ENCODE measurements around the gene SERPINC1. TPM values are rescaled to one million over a fixed set of nuclear protein-coding genes. Genes with fewer than 3 reads are reported as not detected.

The SERPINC1 gene
- polyA plus RNA-seq, 1 donor from 2014 or later, result not detected

DNA sequence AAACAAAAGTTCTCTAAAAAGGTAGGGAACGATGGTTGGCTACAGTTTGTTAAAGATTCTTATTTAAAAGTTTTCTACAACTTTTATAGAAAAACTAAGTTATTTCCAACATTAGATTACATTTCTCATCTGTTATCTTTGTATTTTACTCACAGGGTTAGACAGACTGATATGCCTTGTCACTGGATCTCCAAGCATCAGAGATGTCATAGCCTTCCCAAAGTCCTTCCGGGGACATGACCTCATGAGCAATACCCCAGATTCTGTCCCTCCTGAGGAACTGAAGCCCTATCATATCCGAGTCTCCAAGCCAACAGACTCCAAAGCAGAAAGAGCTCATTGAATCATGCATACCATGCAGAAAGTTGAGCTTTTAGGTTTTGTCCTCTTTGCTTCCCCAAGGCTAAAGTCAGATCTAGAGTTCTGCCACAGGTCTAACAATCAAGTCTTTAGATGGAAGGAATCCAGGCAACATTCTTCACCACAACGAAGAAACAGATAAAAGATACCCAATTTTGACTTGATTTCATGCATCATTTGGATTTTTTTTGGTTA lies 59.7 kb downstream of the SERPINC1 start:
- Histone ChIP-seq H3K4me2 (ENCODE audit: low read length) (no peak overlapping the region), H3K4me3 (ENCODE audit: low read length) (no peak overlapping the region), H3K9me2 (ENCODE audit: insufficient read depth, low read length) (no peaks in the 10 kb centered on the region), H3K9ac (ENCODE audit: low read length) (no peak overlapping the region), H4K20me1 (ENCODE audit: insufficient read depth) (no peaks in the 10 kb centered on the region), H3F3A (ENCODE audit: insufficient read depth, low read length, poor library complexity, severe bottlenecking) (no peaks in the 10 kb centered on the region), H2AFZ (ENCODE audit: low read depth, low read length) (no peak overlapping the region), H3K9me3 (ENCODE audit: low read length) (no peaks in the 10 kb centered on the region), H3K27me3 (ENCODE audit: insufficient read depth, low read depth, low read length) (no peaks in the 10 kb centered on the region), H3K79me2 (replicated peaks; ENCODE audit: insufficient read depth, low read length) (no peaks in the 10 kb centered on the region), H3K27ac (ENCODE audit: low read length) (no peak overlapping the region), H3K36me3 (ENCODE audit: insufficient read depth, low read length) (peaks cover 5% of the 10 kb centered on the region)
- TF ChIP-seq, protein P1, sequence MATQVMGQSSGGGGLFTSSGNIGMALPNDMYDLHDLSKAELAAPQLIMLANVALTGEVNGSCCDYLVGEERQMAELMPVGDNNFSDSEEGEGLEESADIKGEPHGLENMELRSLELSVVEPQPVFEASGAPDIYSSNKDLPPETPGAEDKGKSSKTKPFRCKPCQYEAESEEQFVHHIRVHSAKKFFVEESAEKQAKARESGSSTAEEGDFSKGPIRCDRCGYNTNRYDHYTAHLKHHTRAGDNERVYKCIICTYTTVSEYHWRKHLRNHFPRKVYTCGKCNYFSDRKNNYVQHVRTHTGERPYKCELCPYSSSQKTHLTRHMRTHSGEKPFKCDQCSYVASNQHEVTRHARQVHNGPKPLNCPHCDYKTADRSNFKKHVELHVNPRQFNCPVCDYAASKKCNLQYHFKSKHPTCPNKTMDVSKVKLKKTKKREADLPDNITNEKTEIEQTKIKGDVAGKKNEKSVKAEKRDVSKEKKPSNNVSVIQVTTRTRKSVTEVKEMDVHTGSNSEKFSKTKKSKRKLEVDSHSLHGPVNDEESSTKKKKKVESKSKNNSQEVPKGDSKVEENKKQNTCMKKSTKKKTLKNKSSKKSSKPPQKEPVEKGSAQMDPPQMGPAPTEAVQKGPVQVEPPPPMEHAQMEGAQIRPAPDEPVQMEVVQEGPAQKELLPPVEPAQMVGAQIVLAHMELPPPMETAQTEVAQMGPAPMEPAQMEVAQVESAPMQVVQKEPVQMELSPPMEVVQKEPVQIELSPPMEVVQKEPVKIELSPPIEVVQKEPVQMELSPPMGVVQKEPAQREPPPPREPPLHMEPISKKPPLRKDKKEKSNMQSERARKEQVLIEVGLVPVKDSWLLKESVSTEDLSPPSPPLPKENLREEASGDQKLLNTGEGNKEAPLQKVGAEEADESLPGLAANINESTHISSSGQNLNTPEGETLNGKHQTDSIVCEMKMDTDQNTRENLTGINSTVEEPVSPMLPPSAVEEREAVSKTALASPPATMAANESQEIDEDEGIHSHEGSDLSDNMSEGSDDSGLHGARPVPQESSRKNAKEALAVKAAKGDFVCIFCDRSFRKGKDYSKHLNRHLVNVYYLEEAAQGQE (IDR thresholded peaks at IDR 0.05; ENCODE audit: borderline replicate concordance), result no peak
- no peak for TF ChIP-seq EP300 (conservative IDR thresholded peaks at IDR 0.05; ENCODE audit: poor library complexity, severe bottlenecking)
- no peak for TF ChIP-seq SMC3 (conservative IDR thresholded peaks at IDR 0.05; ENCODE audit: poor library complexity)
- TF ChIP-seq, protein P2, sequence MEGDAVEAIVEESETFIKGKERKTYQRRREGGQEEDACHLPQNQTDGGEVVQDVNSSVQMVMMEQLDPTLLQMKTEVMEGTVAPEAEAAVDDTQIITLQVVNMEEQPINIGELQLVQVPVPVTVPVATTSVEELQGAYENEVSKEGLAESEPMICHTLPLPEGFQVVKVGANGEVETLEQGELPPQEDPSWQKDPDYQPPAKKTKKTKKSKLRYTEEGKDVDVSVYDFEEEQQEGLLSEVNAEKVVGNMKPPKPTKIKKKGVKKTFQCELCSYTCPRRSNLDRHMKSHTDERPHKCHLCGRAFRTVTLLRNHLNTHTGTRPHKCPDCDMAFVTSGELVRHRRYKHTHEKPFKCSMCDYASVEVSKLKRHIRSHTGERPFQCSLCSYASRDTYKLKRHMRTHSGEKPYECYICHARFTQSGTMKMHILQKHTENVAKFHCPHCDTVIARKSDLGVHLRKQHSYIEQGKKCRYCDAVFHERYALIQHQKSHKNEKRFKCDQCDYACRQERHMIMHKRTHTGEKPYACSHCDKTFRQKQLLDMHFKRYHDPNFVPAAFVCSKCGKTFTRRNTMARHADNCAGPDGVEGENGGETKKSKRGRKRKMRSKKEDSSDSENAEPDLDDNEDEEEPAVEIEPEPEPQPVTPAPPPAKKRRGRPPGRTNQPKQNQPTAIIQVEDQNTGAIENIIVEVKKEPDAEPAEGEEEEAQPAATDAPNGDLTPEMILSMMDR (IDR thresholded peaks at IDR 0.05; ENCODE audit: poor library complexity, severe bottlenecking), result no peak
- TF ChIP-seq TAF1 (IDR thresholded peaks at IDR 0.05; ENCODE audit: low read depth), result no peak
- no peak for TF ChIP-seq EZH2 (IDR thresholded peaks at IDR 0.05; ENCODE audit: borderline replicate concordance, insufficient read depth, low read length, poor library complexity, severe bottlenecking)
- no peak for TF ChIP-seq POLR2AphosphoS5 (IDR thresholded peaks at IDR 0.05)
- TF ChIP-seq MXI1 (conservative IDR thresholded peaks at IDR 0.05; ENCODE audit: poor library complexity, severe bottlenecking), result no peak
- no peak for TF ChIP-seq RAD21 (conservative IDR thresholded peaks at IDR 0.05)

DNA sequence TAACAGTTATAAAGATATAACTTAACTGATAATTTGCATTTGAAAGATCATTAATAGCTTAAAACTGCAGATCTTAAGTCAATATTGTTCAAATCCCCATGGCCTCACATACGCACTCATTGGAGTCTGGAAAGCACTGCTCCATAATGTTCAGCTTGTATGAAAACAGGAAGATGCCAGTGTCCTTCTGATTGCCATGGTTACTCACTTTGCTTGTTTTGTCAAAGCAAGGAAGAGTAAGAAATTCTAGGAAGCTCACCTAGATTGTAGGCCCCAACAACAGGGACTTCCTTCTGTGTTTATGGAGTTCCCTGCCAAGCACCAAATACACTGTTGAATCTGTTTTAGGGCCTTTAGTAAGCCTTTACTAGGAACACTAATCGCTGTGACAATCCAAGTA lies 60.2 kb downstream of the SERPINC1 start:
- no peak overlapping the region for H3K27ac ChIP-seq (ENCODE audit: low read length)
- H4K20me1 ChIP-seq (ENCODE audit: insufficient read depth), result no peaks in the 10 kb centered on the region
- no peak overlapping the region for H3K4me3 ChIP-seq (ENCODE audit: low read length)
- H3K27me3 ChIP-seq (ENCODE audit: insufficient read depth, low read depth, low read length), result no peaks in the 10 kb centered on the region
- H3K9me3 ChIP-seq (ENCODE audit: low read length), result no peaks in the 10 kb centered on the region
- TF ChIP-seq TAF1 (IDR thresholded peaks at IDR 0.05; ENCODE audit: low read depth) (no peak), MXI1 (conservative IDR thresholded peaks at IDR 0.05; ENCODE audit: poor library complexity, severe bottlenecking) (no peak), EZH2 (IDR thresholded peaks at IDR 0.05; ENCODE audit: borderline replicate concordance, insufficient read depth, low read length, poor library complexity, severe bottlenecking) (no peak)
- H3K9me2 ChIP-seq (ENCODE audit: insufficient read depth, low read length), result no peaks in the 10 kb centered on the region
- H3K36me3 ChIP-seq (ENCODE audit: insufficient read depth, low read length), result peaks cover 5% of the 10 kb centered on the region
- H2AFZ ChIP-seq (ENCODE audit: low read depth, low read length), result no peak overlapping the region
- no peaks in the 10 kb centered on the region for H3F3A ChIP-seq (ENCODE audit: insufficient read depth, low read length, poor library complexity, severe bottlenecking)
- no peak overlapping the region for H3K9ac ChIP-seq (ENCODE audit: low read length)
- H3K79me2 ChIP-seq (replicated peaks; ENCODE audit: insufficient read depth, low read length), result no peaks in the 10 kb centered on the region
- no peak overlapping the region for H3K4me2 ChIP-seq (ENCODE audit: low read length)
